ENCODE data around the gene ARMS2.

- TF ChIP-seq, protein P1, sequence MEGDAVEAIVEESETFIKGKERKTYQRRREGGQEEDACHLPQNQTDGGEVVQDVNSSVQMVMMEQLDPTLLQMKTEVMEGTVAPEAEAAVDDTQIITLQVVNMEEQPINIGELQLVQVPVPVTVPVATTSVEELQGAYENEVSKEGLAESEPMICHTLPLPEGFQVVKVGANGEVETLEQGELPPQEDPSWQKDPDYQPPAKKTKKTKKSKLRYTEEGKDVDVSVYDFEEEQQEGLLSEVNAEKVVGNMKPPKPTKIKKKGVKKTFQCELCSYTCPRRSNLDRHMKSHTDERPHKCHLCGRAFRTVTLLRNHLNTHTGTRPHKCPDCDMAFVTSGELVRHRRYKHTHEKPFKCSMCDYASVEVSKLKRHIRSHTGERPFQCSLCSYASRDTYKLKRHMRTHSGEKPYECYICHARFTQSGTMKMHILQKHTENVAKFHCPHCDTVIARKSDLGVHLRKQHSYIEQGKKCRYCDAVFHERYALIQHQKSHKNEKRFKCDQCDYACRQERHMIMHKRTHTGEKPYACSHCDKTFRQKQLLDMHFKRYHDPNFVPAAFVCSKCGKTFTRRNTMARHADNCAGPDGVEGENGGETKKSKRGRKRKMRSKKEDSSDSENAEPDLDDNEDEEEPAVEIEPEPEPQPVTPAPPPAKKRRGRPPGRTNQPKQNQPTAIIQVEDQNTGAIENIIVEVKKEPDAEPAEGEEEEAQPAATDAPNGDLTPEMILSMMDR (IDR thresholded peaks at IDR 0.05) = no peak
- no peak for TF ChIP-seq ZNF512 (CRISPR knock-in tag; IDR thresholded peaks at IDR 0.05; ENCODE audit: borderline replicate concordance)
- TF ChIP-seq FOXJ3 (CRISPR knock-in tag; IDR thresholded peaks at IDR 0.05; ENCODE audit: borderline replicate concordance) = no peak
- no peak for TF ChIP-seq ETV6 (CRISPR knock-in tag; IDR thresholded peaks at IDR 0.05)
- TF ChIP-seq IRF2 (CRISPR knock-in tag; IDR thresholded peaks at IDR 0.05; ENCODE audit: borderline replicate concordance, low read depth) = no peak
- TF ChIP-seq, protein P2, sequence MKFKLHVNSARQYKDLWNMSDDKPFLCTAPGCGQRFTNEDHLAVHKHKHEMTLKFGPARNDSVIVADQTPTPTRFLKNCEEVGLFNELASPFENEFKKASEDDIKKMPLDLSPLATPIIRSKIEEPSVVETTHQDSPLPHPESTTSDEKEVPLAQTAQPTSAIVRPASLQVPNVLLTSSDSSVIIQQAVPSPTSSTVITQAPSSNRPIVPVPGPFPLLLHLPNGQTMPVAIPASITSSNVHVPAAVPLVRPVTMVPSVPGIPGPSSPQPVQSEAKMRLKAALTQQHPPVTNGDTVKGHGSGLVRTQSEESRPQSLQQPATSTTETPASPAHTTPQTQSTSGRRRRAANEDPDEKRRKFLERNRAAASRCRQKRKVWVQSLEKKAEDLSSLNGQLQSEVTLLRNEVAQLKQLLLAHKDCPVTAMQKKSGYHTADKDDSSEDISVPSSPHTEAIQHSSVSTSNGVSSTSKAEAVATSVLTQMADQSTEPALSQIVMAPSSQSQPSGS (CRISPR knock-in tag; IDR thresholded peaks at IDR 0.05; ENCODE audit: borderline replicate concordance, low read depth) = no peak
- TF ChIP-seq TP53 (CRISPR knock-in tag; IDR thresholded peaks at IDR 0.05) = no peak
- no peak for TF ChIP-seq USF2 (CRISPR knock-in tag; IDR thresholded peaks at IDR 0.05)
- no peak for TF ChIP-seq ZNF416 (CRISPR knock-in tag; IDR thresholded peaks at IDR 0.05)
- TF ChIP-seq ZNF232 (CRISPR knock-in tag; IDR thresholded peaks at IDR 0.05) = no peak
- TF ChIP-seq CREB1 (CRISPR knock-in tag; IDR thresholded peaks at IDR 0.05) = no peak
- no peak for TF ChIP-seq SMAD4 (CRISPR knock-in tag; IDR thresholded peaks at IDR 0.05)
- no peak for TF ChIP-seq NR3C1 (CRISPR knock-in tag; conservative IDR thresholded peaks at IDR 0.05; ENCODE audit: low read depth)
These were observed 42.8 kb downstream of the ARMS2 start for GRCh38 chr10:122497241-122497640.
